PFSK-1 (cell line): ENCODE data around the gene KRT13.

Experiments used
- FOXP2 ChIP-seq: optimal IDR thresholded peaks from 2 replicates; pipeline ENCODE3; 2011; ENCODE audit warnings: borderline replicate concordance, control low read depth, inconsistent platforms; ENCODE audit not compliant: insufficient read depth; ENCODE audit errors: extremely low read length, extremely low read depth
- POLR2AphosphoS5 ChIP-seq: IDR thresholded peaks from 2 replicates; pipeline ENCODE4 v1.6.1; 2012; ENCODE audit warnings: low read depth, mild to moderate bottlenecking, control low read depth, low read length, moderate library complexity
- REST ChIP-seq, 2 experiments: IDR thresholded peaks; 2 replicates each; pipeline versions ENCODE4 v1.6.1 to v1.8.0; 2011 to 2012; ENCODE audit warnings: low read depth in 2 of 2, low read length in 2 of 2, control low read depth in 1 of 2, inconsistent platforms in 1 of 2, mild to moderate bottlenecking in 1 of 2, moderate library complexity in 1 of 2; ENCODE audit not compliant: insufficient read depth in 1 of 2
- SIN3A ChIP-seq: IDR thresholded peaks from 2 replicates; pipeline ENCODE4 v1.6.1; 2012; ENCODE audit warnings: mild to moderate bottlenecking, low read length, moderate library complexity, borderline replicate concordance; ENCODE audit not compliant: insufficient read depth
- TAF1 ChIP-seq: IDR thresholded peaks from 2 replicates; pipeline ENCODE4 v1.6.1; 2012; ENCODE audit warnings: low read length, control low read depth, borderline replicate concordance; ENCODE audit not compliant: insufficient read depth

The KRT13 gene

GRCh38 chr17:41549596-41550039, 44.2 kb upstream of the KRT13 start:
- TF ChIP-seq FOXP2 (no peak), SIN3A (no peak), TAF1 (no peak), POLR2AphosphoS5 (no peak), REST (IDR thresholded peaks at IDR 0.05; ENCODE audit: insufficient read depth in 1 of 2, low read depth in 2 of 2, low read length in 2 of 2) (no peak)

GRCh38 chr17:41548844-41549595, 43.6 kb upstream of the KRT13 start:
- TF ChIP-seq REST (IDR thresholded peaks at IDR 0.05; ENCODE audit: insufficient read depth in 1 of 2, low read depth in 2 of 2, low read length in 2 of 2) (no peak), FOXP2 (peak; percentile 26)

GRCh38 chr17:41547921-41548843, 42.8 kb upstream of the KRT13 start:
- TF ChIP-seq SIN3A (no peak), FOXP2 (peak; percentile 42)

GRCh38 chr17:41547378-41547841, 42.0 kb upstream of the KRT13 start:
- TF ChIP-seq POLR2AphosphoS5: no peak
- TF ChIP-seq TAF1: no peak
- TF ChIP-seq REST (IDR thresholded peaks at IDR 0.05; ENCODE audit: insufficient read depth in 1 of 2, low read depth in 2 of 2, low read length in 2 of 2): no peak
- no peak for TF ChIP-seq SIN3A
- no peak for TF ChIP-seq FOXP2

- no peak for TF ChIP-seq POLR2AphosphoS5
- no peak for TF ChIP-seq TAF1
- no peak for TF ChIP-seq SIN3A
- no peak for TF ChIP-seq REST (IDR thresholded peaks at IDR 0.05; ENCODE audit: insufficient read depth in 1 of 2, low read depth in 2 of 2, low read length in 2 of 2)
- no peak for TF ChIP-seq FOXP2
These were observed 41.4 kb upstream of the KRT13 start for GRCh38 chr17:41546819-41547218.
